PFSK-1 (cell line): ENCODE measurements around the gene TARDBP.

Source experiments
- FOXP2 ChIP-seq: optimal IDR thresholded peaks from 2 replicates; pipeline ENCODE3; 2011; ENCODE audit warnings: borderline replicate concordance, control low read depth, inconsistent platforms; ENCODE audit not compliant: insufficient read depth; ENCODE audit errors: extremely low read length, extremely low read depth
- POLR2AphosphoS5 ChIP-seq: IDR thresholded peaks from 2 replicates; pipeline ENCODE4 v1.6.1; 2012; ENCODE audit warnings: low read depth, mild to moderate bottlenecking, control low read depth, low read length, moderate library complexity
- REST ChIP-seq, 2 experiments: IDR thresholded peaks; 2 replicates each; pipeline versions ENCODE4 v1.6.1 to v1.8.0; 2011 to 2012; ENCODE audit warnings: low read depth in 2 of 2, low read length in 2 of 2, control low read depth in 1 of 2, inconsistent platforms in 1 of 2, mild to moderate bottlenecking in 1 of 2, moderate library complexity in 1 of 2; ENCODE audit not compliant: insufficient read depth in 1 of 2
- SIN3A ChIP-seq: IDR thresholded peaks from 2 replicates; pipeline ENCODE4 v1.6.1; 2012; ENCODE audit warnings: mild to moderate bottlenecking, low read length, moderate library complexity, borderline replicate concordance; ENCODE audit not compliant: insufficient read depth
- TAF1 ChIP-seq: IDR thresholded peaks from 2 replicates; pipeline ENCODE4 v1.6.1; 2012; ENCODE audit warnings: low read length, control low read depth, borderline replicate concordance; ENCODE audit not compliant: insufficient read depth

TARDBP gene

DNA sequence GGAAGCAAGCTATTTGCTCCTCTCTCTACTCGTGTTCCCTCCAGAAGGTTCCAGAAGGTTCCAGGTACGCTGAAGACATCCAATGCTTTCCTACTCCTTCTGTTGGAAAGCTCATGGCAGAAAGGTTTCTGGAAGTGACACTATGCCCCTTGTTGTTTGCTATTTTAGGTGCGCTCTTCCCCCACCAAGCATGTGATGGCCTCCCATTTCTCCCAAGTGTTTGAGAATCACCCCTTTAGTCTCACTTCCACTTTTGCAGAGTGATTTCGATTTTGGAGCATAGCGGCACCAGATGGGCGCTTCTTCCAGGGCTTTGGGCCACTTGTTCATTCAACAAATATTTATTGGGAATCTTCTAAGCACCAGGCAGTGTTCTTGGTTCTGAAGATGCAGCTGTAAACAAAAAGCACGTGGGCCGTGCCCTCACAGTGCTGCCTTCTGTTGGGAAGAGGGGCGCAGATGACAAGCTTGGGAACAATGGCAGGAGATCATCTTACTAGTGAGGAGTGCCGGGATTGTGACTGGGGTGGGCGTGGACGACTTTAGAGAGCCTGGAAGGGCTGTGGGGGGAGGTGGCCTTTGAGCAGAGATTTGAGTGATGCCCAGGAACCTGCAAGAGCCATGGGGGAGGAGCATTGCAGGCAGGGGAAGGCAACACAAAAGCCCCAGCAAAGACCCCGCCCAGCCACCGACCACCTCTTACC is 43.0 kb upstream of the TARDBP start:
- TF ChIP-seq POLR2AphosphoS5 = no peak
- TF ChIP-seq TAF1 = no peak
- TF ChIP-seq FOXP2 = no peak

- TF ChIP-seq TAF1 = no peak
- no peak for TF ChIP-seq REST (IDR thresholded peaks at IDR 0.05; ENCODE audit: insufficient read depth in 1 of 2, low read depth in 2 of 2, low read length in 2 of 2)
- no peak for TF ChIP-seq FOXP2
- no peak for TF ChIP-seq POLR2AphosphoS5
- no peak for TF ChIP-seq SIN3A
Measured at GRCh38 chr1:10969971-10970332, 42.5 kb upstream of the TARDBP start.

DNA sequence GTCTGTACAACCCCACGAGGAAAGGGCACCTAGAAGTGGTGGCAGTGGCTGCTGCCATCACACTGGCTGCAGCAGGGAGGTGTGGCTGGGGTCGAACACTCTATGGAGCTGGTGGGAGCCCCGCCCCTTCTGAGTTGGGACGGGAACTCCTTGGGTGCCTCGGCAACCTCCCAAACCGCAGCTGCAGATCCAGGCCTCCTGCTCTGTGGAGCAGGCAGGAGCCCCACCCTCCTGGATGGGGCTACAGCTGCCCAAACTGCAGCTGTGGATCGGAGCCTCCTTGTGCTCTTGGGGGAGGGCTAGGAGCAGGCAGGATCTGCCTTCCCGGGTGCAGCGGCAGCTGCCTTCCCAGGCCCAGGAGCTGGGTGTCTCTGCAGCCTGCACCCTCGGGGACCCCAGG is 38.9 kb upstream of the TARDBP start:
- TF ChIP-seq TAF1 = no peak
- TF ChIP-seq SIN3A = no peak
- TF ChIP-seq FOXP2 = no peak
- no peak for TF ChIP-seq POLR2AphosphoS5
- TF ChIP-seq REST (IDR thresholded peaks at IDR 0.05; ENCODE audit: insufficient read depth in 1 of 2, low read depth in 2 of 2, low read length in 2 of 2) = no peak

DNA sequence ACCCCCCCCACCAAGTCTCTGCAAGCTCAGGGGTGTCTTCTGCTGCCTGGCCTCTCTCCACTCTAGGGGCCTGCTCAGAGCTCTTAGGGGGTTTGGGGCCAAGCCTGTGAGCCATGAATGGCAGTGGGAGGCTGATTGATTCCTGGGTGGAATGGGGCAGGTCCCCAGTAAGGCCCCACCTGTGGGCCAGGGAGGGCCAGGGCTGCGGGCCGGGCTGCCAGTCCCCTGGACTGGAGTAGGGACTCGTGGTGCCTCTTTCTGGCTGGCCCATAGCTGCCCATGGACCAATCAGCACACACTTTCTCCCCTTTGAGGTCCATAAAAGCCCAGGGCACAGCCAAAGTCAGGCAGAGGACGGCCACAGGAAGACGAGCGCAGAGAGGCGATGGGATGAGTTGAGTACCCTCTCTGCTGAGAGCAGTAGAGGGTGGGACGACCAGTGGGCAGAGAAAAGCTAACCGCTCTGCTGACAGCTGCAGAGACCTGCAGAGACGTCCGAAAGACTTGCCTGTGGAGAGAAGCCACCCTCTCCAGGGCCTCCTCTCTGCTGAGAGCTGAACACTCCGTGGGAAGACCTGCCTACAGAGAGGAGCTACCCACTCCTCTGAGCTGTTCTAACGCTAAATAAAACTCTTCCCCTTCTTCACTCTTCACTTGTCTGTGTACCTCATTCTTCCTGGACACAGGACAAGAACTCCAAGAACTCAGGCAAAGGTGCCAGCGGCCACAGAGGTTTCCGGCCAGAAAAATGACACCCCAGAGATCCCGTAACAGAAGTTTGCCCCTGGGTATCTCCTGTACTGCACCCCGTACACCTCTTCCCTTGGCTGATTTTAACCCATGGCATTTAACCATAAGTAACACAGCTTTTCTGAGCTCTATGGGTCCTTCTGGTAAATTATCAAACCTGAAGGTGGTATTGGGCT is 38.2 kb upstream of the TARDBP start:
- TF ChIP-seq SIN3A (no peak), POLR2AphosphoS5 (no peak), TAF1 (no peak), FOXP2 (no peak), REST (IDR thresholded peaks at IDR 0.05; ENCODE audit: insufficient read depth in 1 of 2, low read depth in 2 of 2, low read length in 2 of 2) (no peak)

DNA sequence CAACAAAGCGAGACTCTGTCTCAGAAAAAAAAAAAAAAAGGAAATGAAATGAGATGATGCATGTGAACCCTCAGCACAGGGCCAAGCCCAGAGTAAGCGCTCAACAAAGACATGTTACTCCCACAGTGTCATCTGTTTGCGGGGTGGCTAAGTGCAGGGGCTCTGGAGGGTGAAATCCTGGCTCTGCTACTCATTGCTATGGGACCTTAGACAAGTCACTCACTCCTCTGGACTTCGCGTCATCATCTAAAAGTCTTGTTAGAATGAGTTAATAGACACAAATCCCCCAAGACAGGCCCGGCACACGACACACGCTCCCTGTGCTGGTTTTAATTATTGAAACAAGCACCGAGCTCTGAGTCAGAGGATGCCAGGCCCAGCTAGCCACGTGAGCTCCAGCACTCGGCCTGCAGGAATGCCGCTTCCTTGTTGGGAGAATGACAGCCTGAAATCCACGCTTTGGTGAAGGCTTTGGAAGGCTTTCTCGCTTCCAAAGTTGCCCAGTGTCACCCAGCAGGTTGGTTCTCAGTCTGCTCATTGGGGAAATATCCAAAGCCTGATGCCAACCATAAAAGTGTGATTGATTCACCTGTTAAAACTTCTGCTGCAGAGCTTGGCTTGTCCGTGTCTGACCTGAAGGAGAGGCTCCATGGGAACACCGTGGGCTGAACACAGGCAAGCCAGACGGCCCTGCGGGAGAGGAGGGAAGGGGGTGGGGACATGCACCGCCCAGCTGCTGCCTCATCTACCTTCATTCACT is 36.7 kb upstream of the TARDBP start:
- TF ChIP-seq REST (IDR thresholded peaks at IDR 0.05; ENCODE audit: insufficient read depth in 1 of 2, low read depth in 2 of 2, low read length in 2 of 2) (no peak), SIN3A (peak; percentile 61; the same call in 1 of the 2 replicates), POLR2AphosphoS5 (no peak), FOXP2 (no peak), TAF1 (no peak)
